H9 (cell line): ENCODE data around the gene CD52. TPM values are rescaled to one million over a fixed set of nuclear protein-coding genes. Genes with fewer than 3 reads are reported as not detected.

ENCODE experiments used
- DNase-seq: peaks from one replicate; pipeline ENCODE4 v3.0.0-alpha.2; 2017
- H2AFZ ChIP-seq: one replicate; pipeline ENCODE4 v1.6.1; 2013; ENCODE audit warnings: mild to moderate bottlenecking, low read length, control low read depth, moderate library complexity
- H2AK5ac ChIP-seq: 2 replicates; pipeline ENCODE4 v1.6.1; 2013; ENCODE audit warnings: low read length, control low read depth, mixed read lengths; ENCODE audit not compliant: insufficient read length
- H2BK120ac ChIP-seq: one replicate; pipeline ENCODE4 v1.6.1; 2013; ENCODE audit warnings: low read depth, mild to moderate bottlenecking, low read length, control low read depth, inconsistent platforms; ENCODE audit not compliant: poor library complexity, severe bottlenecking
- H2BK12ac ChIP-seq: 2 replicates; pipeline ENCODE4 v1.6.1; 2013; ENCODE audit warnings: low read length, control low read depth, mixed read lengths, low read depth; ENCODE audit not compliant: insufficient read length
- H2BK15ac ChIP-seq: 2 replicates; pipeline ENCODE4 v1.6.1; 2013; ENCODE audit warnings: low read depth, low read length, control low read depth
- H2BK20ac ChIP-seq: one replicate; pipeline ENCODE4 v1.6.1; 2013; ENCODE audit warnings: low read depth, mild to moderate bottlenecking, low read length, control low read depth, inconsistent platforms; ENCODE audit not compliant: poor library complexity, severe bottlenecking
- H2BK5ac ChIP-seq: 2 replicates; pipeline ENCODE4 v1.6.1; 2013; ENCODE audit warnings: low read length, control low read depth, mixed read lengths; ENCODE audit not compliant: insufficient read length
- H3K14ac ChIP-seq: 2 replicates; pipeline ENCODE4 v1.6.1; 2013; ENCODE audit warnings: low read length, control low read depth; ENCODE audit not compliant: insufficient read depth
- H3K18ac ChIP-seq: 2 replicates; pipeline ENCODE4 v1.6.1; 2013; ENCODE audit warnings: low read depth, mild to moderate bottlenecking, mixed read lengths, low read length, control low read depth; ENCODE audit not compliant: insufficient read length
- H3K23ac ChIP-seq: 2 replicates; pipeline ENCODE4 v1.6.1; 2013; ENCODE audit warnings: low read length, control low read depth, mixed read lengths, low read depth; ENCODE audit not compliant: insufficient read length
- H3K23me2 ChIP-seq: 2 replicates; pipeline ENCODE4 v1.6.1; 2013; ENCODE audit warnings: low read depth, mild to moderate bottlenecking, mixed read lengths, low read length, control low read depth; ENCODE audit not compliant: insufficient read length, poor library complexity, severe bottlenecking
- H3K27ac ChIP-seq: 2 replicates; pipeline ENCODE4 v1.5.1; 2013; ENCODE audit warnings: low read length, control low read depth, mixed read lengths, low read depth; ENCODE audit not compliant: insufficient read length
- H3K27me3 ChIP-seq: 2 replicates; pipeline ENCODE4 v1.6.1; 2013; ENCODE audit warnings: low read length, control low read depth, inconsistent platforms; ENCODE audit not compliant: insufficient read depth
- H3K4ac ChIP-seq: 2 replicates; pipeline ENCODE4 v1.6.1; 2013; ENCODE audit warnings: low read depth, mild to moderate bottlenecking, control low read depth, inconsistent platforms, low read length, moderate library complexity
- H3K4me1 ChIP-seq: 2 replicates; pipeline ENCODE4 v1.6.1; 2013; ENCODE audit warnings: low read length, control low read depth, inconsistent platforms; ENCODE audit not compliant: insufficient read depth
- H3K4me2 ChIP-seq: 2 replicates; pipeline ENCODE4 v1.6.1; 2013; ENCODE audit warnings: low read length, control low read depth, mixed read lengths; ENCODE audit not compliant: insufficient read length, insufficient read depth
- H3K56ac ChIP-seq: 2 replicates; pipeline ENCODE4 v1.6.1; 2013; ENCODE audit warnings: low read depth, mild to moderate bottlenecking, mixed read lengths, low read length, control low read depth; ENCODE audit not compliant: insufficient read length
- H3K79me1 ChIP-seq: 2 replicates; pipeline ENCODE4 v1.6.1; 2013; ENCODE audit warnings: low read depth, mild to moderate bottlenecking, moderate library complexity, low read length, control low read depth, inconsistent platforms; ENCODE audit not compliant: insufficient read depth, poor library complexity, severe bottlenecking
- H3K79me2 ChIP-seq: 2 replicates; pipeline ENCODE4 v1.6.1; 2013; ENCODE audit warnings: low read length, control low read depth, inconsistent platforms; ENCODE audit not compliant: insufficient read depth
- H3K9ac ChIP-seq: 2 replicates; pipeline ENCODE4 v1.6.1; 2013; ENCODE audit warnings: low read length, control low read depth, mixed read lengths; ENCODE audit not compliant: insufficient read length; ENCODE audit errors: extremely low read depth
- H3K9me3 ChIP-seq: one replicate; pipeline ENCODE4 v1.6.1; 2013; ENCODE audit warnings: low read depth, low read length, inconsistent platforms; ENCODE audit not compliant: control insufficient read depth
- H3T11ph ChIP-seq: one replicate; pipeline ENCODE4 v1.6.1; 2013; ENCODE audit warnings: mild to moderate bottlenecking, low read length, control low read depth, inconsistent platforms
- H4K20me1 ChIP-seq: one replicate; pipeline ENCODE4 v1.6.1; 2013; ENCODE audit not compliant: control insufficient read depth, insufficient read length, insufficient read depth
- H4K5ac ChIP-seq: 2 replicates; pipeline ENCODE4 v1.6.1; 2013; ENCODE audit warnings: low read depth, mild to moderate bottlenecking, mixed read lengths, low read length, control low read depth; ENCODE audit not compliant: insufficient read length
- H4K8ac ChIP-seq: replicated peaks from 2 replicates; pipeline ENCODE4 v1.6.1; 2013; ENCODE audit warnings: low read length, control low read depth, mixed read lengths, low read depth; ENCODE audit not compliant: insufficient read length
- H4K91ac ChIP-seq: 2 replicates; pipeline ENCODE4 v1.6.1; 2013; ENCODE audit warnings: low read depth, mild to moderate bottlenecking, moderate library complexity, mixed read lengths, low read length, control low read depth; ENCODE audit not compliant: insufficient read length
- H3K27ac Mint-ChIP-seq, 3 experiments: 2 replicates in 2 of 3; 3 replicates in 1 of 3; pipeline ENCODE4 v1.8.0; 2020 to 2021; ENCODE audit warnings: mixed read lengths in 3 of 3, mild to moderate bottlenecking in 1 of 3, moderate library complexity in 1 of 3
- H3K27me3 Mint-ChIP-seq: 2 replicates; pipeline ENCODE4 v1.8.0; 2021; ENCODE audit warnings: low read depth, mild to moderate bottlenecking, moderate library complexity, mixed read lengths
- H3K36me3 Mint-ChIP-seq, 3 experiments: 2 replicates in 2 of 3; 3 replicates in 1 of 3; pipeline ENCODE4 v1.8.0; 2020 to 2021; ENCODE audit warnings: low read depth in 3 of 3, mixed read lengths in 3 of 3; ENCODE audit not compliant: insufficient read depth in 1 of 3
- H3K4me1 Mint-ChIP-seq, 2 experiments: 2 replicates each; pipeline ENCODE4 v1.8.0; 2020; ENCODE audit warnings: mixed read lengths in 2 of 2
- H3K4me3 Mint-ChIP-seq, 2 experiments: 2 replicates in 1 of 2; 3 replicates in 1 of 2; pipeline ENCODE4 v1.8.0; 2020 to 2021; ENCODE audit warnings: mild to moderate bottlenecking in 2 of 2, mixed read lengths in 2 of 2, moderate library complexity in 1 of 2
- H3K9me3 Mint-ChIP-seq, 2 experiments: 2 replicates in 1 of 2; 3 replicates in 1 of 2; pipeline ENCODE4 v1.8.0; 2020; ENCODE audit warnings: mild to moderate bottlenecking in 2 of 2, mixed read lengths in 2 of 2, moderate library complexity in 1 of 2
- CTCF ChIP-seq: fragments of 200-600 bp; sonication (generic); conservative IDR thresholded peaks from 3 replicates; pipeline ENCODE4 v1.8.0; 2021; ENCODE audit warnings: antibody characterized with exemption, mild to moderate bottlenecking
- WGBS: extraction: QIAGEN DNeasy Blood & Tissue Kit; methylation state at CpG from one replicate; pipeline ENCODE4 v1.1.7; 2013; ENCODE audit warnings: missing lambda C conversion rate, low lambda C conversion rate, mixed read lengths; ENCODE audit not compliant: insufficient read length; ENCODE audit errors: extremely low coverage; 5-methylcytosine and 5-hydroxymethylcytosine counted together
- total RNA-seq: library from RNA; stranded (reverse); gene quantifications from 2 replicates; pipeline ENCODE4 v1.2.1, GENCODE V29; 2021

Gene CD52
- total RNA-seq, 1 experiment from 2014 or later = 4.1 TPM

GRCh38 chr1:26275580-26276431, 42.0 kb upstream of the CD52 start:
- Histone ChIP-seq H3K56ac (no peak overlapping the region), H2BK12ac (no peak overlapping the region), H3K4me2 (no peak overlapping the region), H3K9ac (no peak overlapping the region), H3K4ac (no peak overlapping the region), H3K9me3 (no peaks in the 10 kb centered on the region), H3T11ph (no peak overlapping the region), H4K91ac (no peak overlapping the region), H3K79me2 (no peaks in the 10 kb centered on the region), H3K27ac (no peak overlapping the region), H3K79me1 (no peaks in the 10 kb centered on the region), H3K14ac (no peak overlapping the region), H3K23me2 (peaks cover 13% of the 10 kb centered on the region), H2BK120ac (no peak overlapping the region), H3K4me1 (peaks cover 6% of the 10 kb centered on the region; the same call in 1 of the 2 replicates), H2BK5ac (no peak overlapping the region), H3K18ac (no peak overlapping the region), H3K23ac (no peak overlapping the region), H4K20me1 (no peaks in the 10 kb centered on the region), H4K8ac (no peak overlapping the region), H2BK15ac (no peak overlapping the region), H2AFZ (no peak overlapping the region), H3K27me3 (no peaks in the 10 kb centered on the region), H2AK5ac (no peak overlapping the region), H2BK20ac (no peak overlapping the region), H4K5ac (no peak overlapping the region)
- no peaks in the 10 kb centered on the region for H3K9me3 Mint-ChIP-seq
- TF ChIP-seq CTCF = peak; percentile 78
- no peaks in the 10 kb centered on the region; the same call in 1 of the 2 replicates for H3K27me3 Mint-ChIP-seq
- peak overlapping the region in 1 of 2 experiments; percentile 4; a peak in 1 of 5 replicates for H3K4me3 Mint-ChIP-seq
- H3K27ac Mint-ChIP-seq = peak overlapping the region in 2 of 3 experiments; percentile 44 to 94; a peak in 4 of 7 replicates
- no CpG with 5 or more reads among the region's 3 CpGs for WGBS
- H3K36me3 Mint-ChIP-seq = peaks cover 51 to 73% (median 70%) of the 10 kb centered on the region in 3 experiments; a peak in 6 of 7 replicates
- peak; percentile 93 for DNase-seq
- H3K4me1 Mint-ChIP-seq = peaks cover 31 to 34% of the 10 kb centered on the region in 2 experiments
